ENCODE results near the gene PLEKHN1. TPM values are rescaled to one million over a fixed set of nuclear protein-coding genes. Genes with fewer than 3 reads are reported as not detected.
A peak's percentile ranks its signal among the peaks of the same experiment; 100 is the strongest.

Gene PLEKHN1
- polyA plus RNA-seq, 1 of the 3 experiments (the other 2 are of a cell fraction), result not detected

- Histone ChIP-seq H3K9me3 (no peaks in the 10 kb centered on the region), H4K20me1 (ENCODE audit: insufficient read depth) (no peaks in the 10 kb centered on the region), H3K27me3 (ENCODE audit: insufficient read depth) (no peaks in the 10 kb centered on the region), H3K36me3 (replicated peaks in 1 of 2; ENCODE audit: control insufficient read depth in 1 of 2, insufficient read depth in 2 of 2, low read length in 1 of 2) (no peaks in the 10 kb centered on the region), H3K27ac (ENCODE audit: low read depth in 2 of 2, low read length in 1 of 2) (no peak overlapping the region), H3K9me2 (no peaks in the 10 kb centered on the region), H3F3A (replicated peaks; ENCODE audit: insufficient read depth) (peaks cover 3% of the 10 kb centered on the region), H3K9ac (no peak overlapping the region), H3K4me1 (ENCODE audit: control insufficient read depth in 1 of 2, insufficient read depth in 2 of 2, low read depth in 1 of 2, low read length in 1 of 2) (peaks cover 0 to 21% of the 10 kb centered on the region in 2 experiments; a peak in 1 of 4 replicates), H3K4me3 (ENCODE audit: low read depth in 2 of 2, low read length in 1 of 2) (0 out of 4 replicates have a peak overlapping the region, but pooled peaks of 1 of the 2 experiments have one; percentile 1), H3K4me2 (no peak overlapping the region), H3K79me2 (ENCODE audit: insufficient read depth) (no peaks in the 10 kb centered on the region), H2AFZ (ENCODE audit: low read depth) (no peak overlapping the region)
- ChIA-PET POLR2A (no interaction called here), CTCF (interaction anchor here (9.1 kb wide), 1 partner anchor 19 kb away, joined by 246 read pairs; the partner anchor contains the start of gene HES4)
- DNase-seq, result peak; percentile 67
- TF ChIP-seq FOXJ3 (CRISPR knock-in tag; IDR thresholded peaks at IDR 0.05) (no peak), TCF12 (IDR thresholded peaks at IDR 0.05) (no peak), ELF1 (IDR thresholded peaks at IDR 0.05) (no peak), GATA2 (CRISPR knock-in tag; IDR thresholded peaks at IDR 0.05) (no peak), USF1 (IDR thresholded peaks at IDR 0.05; ENCODE audit: borderline replicate concordance, low read depth) (no peak), NRF1 (IDR thresholded peaks at IDR 0.05; ENCODE audit: low read depth, low read length) (no peak), GABPA (IDR thresholded peaks at IDR 0.05; ENCODE audit: low read depth) (no peak), ZBTB33 (IDR thresholded peaks at IDR 0.05; ENCODE audit: borderline replicate concordance, low read depth) (no peak), SIN3A (IDR thresholded peaks at IDR 0.05; ENCODE audit: borderline replicate concordance, low read depth, low read length) (no peak), JUND (IDR thresholded peaks at IDR 0.05) (no peak), RFX5 (IDR thresholded peaks at IDR 0.05; ENCODE audit: low read length) (no peak), TAF1 (IDR thresholded peaks at IDR 0.05; ENCODE audit: borderline replicate concordance, low read depth, low read length) (no peak), EP300 (IDR thresholded peaks at IDR 0.05; ENCODE audit: borderline replicate concordance in 1 of 2, low read depth in 1 of 2, low read length in 1 of 2) (no peak), RXRA (IDR thresholded peaks at IDR 0.05; ENCODE audit: borderline replicate concordance, low read depth) (no peak), YY1 (IDR thresholded peaks at IDR 0.05; ENCODE audit: low read depth) (no peak), FOXM1 (IDR thresholded peaks at IDR 0.05; ENCODE audit: low read depth) (no peak), SMC3 (IDR thresholded peaks at IDR 0.05; ENCODE audit: low read depth, low read length) (no peak)
- 30% methylated on average over 12 of the region's 44 CpGs for WGBS (ENCODE audit: low lambda C conversion rate)
Observed at GRCh38 chr1:978069-978834, 12.0 kb downstream of the PLEKHN1 start.

Data from SK-N-SH (cell line).